ENCODE results near the gene USH2A.

Gene USH2A

GRCh38 chr1:215780641-215781040, 642.6 kb downstream of the USH2A start:
- H3K36me3 Mint-ChIP-seq (ENCODE audit: low read depth), result no peaks in the 10 kb centered on the region
- no peak overlapping the region for H3K27ac Mint-ChIP-seq

DNA sequence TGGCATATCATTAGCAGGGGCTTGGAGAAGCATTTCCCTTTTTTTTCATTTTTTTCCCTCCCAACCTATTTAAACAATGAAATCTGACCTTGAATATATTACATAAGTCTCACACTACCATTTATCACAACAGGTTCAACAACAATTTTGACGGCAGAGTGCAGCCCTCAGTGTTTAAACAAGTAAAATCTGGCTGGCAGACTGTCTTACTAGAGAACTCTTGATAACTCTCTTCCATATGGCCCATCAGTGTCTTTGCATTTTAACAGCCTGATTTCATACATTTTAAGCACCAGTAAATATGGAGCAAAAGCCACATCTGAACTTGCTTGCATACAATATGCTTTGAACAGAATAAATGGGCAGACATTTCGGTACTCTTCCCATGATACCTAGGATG, 643.1 kb downstream of the USH2A start:
- H3K27ac Mint-ChIP-seq, result no peak overlapping the region
- H3K4me3 Mint-ChIP-seq, result no peak overlapping the region
- H3K27me3 Mint-ChIP-seq (ENCODE audit: low read depth), result no peaks in the 10 kb centered on the region
- H3K36me3 Mint-ChIP-seq (ENCODE audit: low read depth), result no peaks in the 10 kb centered on the region
- H3K4me1 Mint-ChIP-seq (ENCODE audit: low read depth), result no peaks in the 10 kb centered on the region
- H3K9me3 Mint-ChIP-seq, result no peaks in the 10 kb centered on the region

More at GRCh38 chr1:215780641-215781040, 642.6 kb downstream of the USH2A start:
- H3K27me3 Mint-ChIP-seq (ENCODE audit: low read depth), result no peaks in the 10 kb centered on the region
- H3K4me1 Mint-ChIP-seq (ENCODE audit: low read depth), result no peaks in the 10 kb centered on the region
- no peak overlapping the region for H3K4me3 Mint-ChIP-seq
- H3K9me3 Mint-ChIP-seq, result no peaks in the 10 kb centered on the region

GRCh38 chr1:215779729-215780128, 643.5 kb downstream of the USH2A start:
- no peaks in the 10 kb centered on the region for H3K36me3 Mint-ChIP-seq (ENCODE audit: low read depth)
- no peak overlapping the region for H3K4me3 Mint-ChIP-seq
- no peaks in the 10 kb centered on the region for H3K27me3 Mint-ChIP-seq (ENCODE audit: low read depth)
- H3K9me3 Mint-ChIP-seq, result no peaks in the 10 kb centered on the region
- H3K4me1 Mint-ChIP-seq (ENCODE audit: low read depth), result no peaks in the 10 kb centered on the region
- no peak overlapping the region for H3K27ac Mint-ChIP-seq

DNA sequence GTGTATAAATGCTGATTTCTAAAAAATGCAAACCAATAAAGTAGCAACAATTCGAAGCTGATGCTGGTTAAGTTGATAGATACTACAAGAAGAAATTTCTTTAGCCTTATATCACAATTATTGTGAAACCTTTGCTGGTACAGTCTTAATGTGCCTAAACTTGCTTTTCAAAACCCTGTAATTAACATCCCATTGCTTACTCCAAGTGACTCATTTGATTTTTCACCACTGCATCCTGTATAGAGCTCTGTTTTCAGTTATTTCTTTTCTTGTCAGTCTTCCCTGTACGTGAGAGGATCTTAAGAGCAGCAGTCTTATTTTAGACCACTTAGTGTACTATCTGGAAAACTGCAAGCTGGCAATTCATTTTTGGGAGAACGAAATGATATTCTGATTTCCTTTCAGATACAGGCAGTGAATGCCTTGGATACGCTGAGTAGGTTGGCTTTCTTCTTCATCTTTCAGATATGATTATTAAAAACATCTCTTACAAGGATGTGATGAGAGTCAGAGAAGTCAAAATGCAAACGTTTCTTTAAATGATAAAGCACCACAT, 645.8 kb downstream of the USH2A start:
- Mint-ChIP-seq H3K27me3 (ENCODE audit: low read depth) (no peaks in the 10 kb centered on the region), H3K27ac (no peak overlapping the region), H3K9me3 (no peaks in the 10 kb centered on the region), H3K4me3 (no peak overlapping the region), H3K4me1 (ENCODE audit: low read depth) (no peaks in the 10 kb centered on the region), H3K36me3 (ENCODE audit: low read depth) (no peaks in the 10 kb centered on the region)

DNA sequence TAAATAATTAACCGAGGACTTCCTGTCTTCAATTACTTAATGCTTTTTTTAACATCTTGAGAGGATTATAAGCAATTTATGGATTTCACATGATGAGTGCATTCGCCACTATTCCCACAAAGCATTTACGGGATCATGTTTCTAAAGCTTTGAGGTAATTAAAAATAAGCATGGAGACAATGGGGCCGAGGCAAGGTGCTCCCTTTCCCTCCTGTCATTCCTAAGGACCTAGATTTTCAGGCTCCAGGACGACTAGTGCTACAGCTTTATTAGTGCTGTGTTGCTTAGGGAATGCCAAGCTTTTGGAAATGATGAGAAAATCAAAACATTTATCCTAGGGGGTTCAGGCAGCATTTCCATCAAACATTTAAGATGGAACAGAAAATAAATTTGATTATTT, 646.9 kb downstream of the USH2A start:
- Mint-ChIP-seq H3K27me3 (ENCODE audit: low read depth) (no peaks in the 10 kb centered on the region), H3K9me3 (no peaks in the 10 kb centered on the region), H3K36me3 (ENCODE audit: low read depth) (no peaks in the 10 kb centered on the region), H3K27ac (no peak overlapping the region), H3K4me1 (ENCODE audit: low read depth) (no peaks in the 10 kb centered on the region), H3K4me3 (no peak overlapping the region)

GRCh38 chr1:215772151-215772550, 651.1 kb downstream of the USH2A start:
- Mint-ChIP-seq H3K27ac (no peak overlapping the region), H3K27me3 (ENCODE audit: low read depth) (no peaks in the 10 kb centered on the region), H3K4me1 (ENCODE audit: low read depth) (no peaks in the 10 kb centered on the region), H3K9me3 (no peaks in the 10 kb centered on the region), H3K36me3 (ENCODE audit: low read depth) (no peaks in the 10 kb centered on the region), H3K4me3 (no peak overlapping the region)

DNA sequence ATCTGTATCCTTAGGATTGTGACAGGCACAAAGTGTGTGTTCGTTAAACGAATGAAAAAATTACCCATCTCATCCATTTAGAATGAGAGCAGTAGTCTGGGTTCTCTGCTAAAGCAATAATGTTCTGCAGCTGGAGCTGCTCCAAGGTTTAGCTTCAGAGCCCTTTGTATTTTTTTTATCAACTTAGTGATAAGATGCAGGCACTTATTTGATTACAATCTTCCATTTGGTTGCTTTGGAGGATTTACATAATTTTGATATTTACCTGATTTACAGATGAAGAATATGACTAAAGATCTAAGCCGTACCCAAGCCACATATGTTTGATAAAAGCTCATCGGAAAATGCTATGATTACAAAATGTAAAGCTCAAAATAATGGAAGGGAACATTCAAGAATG, 654.9 kb downstream of the USH2A start:
- Mint-ChIP-seq H3K9me3 (no peaks in the 10 kb centered on the region), H3K27ac (no peak overlapping the region), H3K4me1 (ENCODE audit: low read depth) (no peaks in the 10 kb centered on the region), H3K4me3 (no peak overlapping the region), H3K36me3 (ENCODE audit: low read depth) (no peaks in the 10 kb centered on the region), H3K27me3 (ENCODE audit: low read depth) (no peaks in the 10 kb centered on the region)

DNA sequence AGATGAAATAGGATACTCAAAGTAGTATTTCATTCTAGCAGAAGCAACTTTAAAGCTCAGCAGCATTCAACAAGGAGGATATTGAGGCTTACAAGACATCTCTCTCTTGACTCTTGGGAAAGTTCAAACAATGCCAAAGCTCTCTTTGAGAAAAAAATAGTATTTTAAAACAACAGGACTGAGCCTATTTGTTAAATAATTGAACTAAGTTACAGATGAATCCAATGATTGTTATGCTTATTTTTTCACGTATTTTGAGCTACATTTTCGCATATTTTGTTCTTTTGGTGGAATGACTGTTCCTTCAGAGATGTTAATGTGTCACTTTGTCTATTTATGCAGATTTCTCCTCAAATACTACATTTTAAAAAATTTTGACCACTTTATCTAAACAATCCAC, 655.5 kb downstream of the USH2A start:
- no peaks in the 10 kb centered on the region for H3K4me1 Mint-ChIP-seq (ENCODE audit: low read depth)
- H3K27ac Mint-ChIP-seq, result no peak overlapping the region
- no peaks in the 10 kb centered on the region for H3K27me3 Mint-ChIP-seq (ENCODE audit: low read depth)
- no peaks in the 10 kb centered on the region for H3K9me3 Mint-ChIP-seq
- no peaks in the 10 kb centered on the region for H3K36me3 Mint-ChIP-seq (ENCODE audit: low read depth)
- H3K4me3 Mint-ChIP-seq, result no peak overlapping the region

DNA sequence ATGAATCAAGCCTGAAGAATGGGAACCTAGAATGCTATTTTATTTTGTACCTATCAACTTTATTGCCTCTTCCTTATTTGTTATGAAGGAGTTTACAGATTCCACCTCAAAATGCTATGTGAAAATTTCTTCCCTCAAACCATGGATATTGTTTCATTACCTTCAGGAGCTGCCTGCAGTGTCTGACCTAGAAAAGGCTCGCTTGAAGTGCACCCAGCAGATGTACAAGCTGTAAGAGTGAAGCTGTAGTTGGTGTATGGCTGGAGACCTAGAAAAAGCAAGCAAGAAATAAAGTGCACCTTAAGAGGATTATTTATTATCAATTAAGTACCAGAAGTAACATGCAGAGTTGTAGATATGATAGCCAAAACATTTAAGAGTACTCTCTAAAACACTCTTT, 656.7 kb downstream of the USH2A start:
- Mint-ChIP-seq H3K9me3 (no peaks in the 10 kb centered on the region), H3K27me3 (ENCODE audit: low read depth) (no peaks in the 10 kb centered on the region), H3K4me1 (ENCODE audit: low read depth) (no peaks in the 10 kb centered on the region), H3K4me3 (no peak overlapping the region), H3K36me3 (ENCODE audit: low read depth) (no peaks in the 10 kb centered on the region), H3K27ac (no peak overlapping the region)

- no peaks in the 10 kb centered on the region for H3K27me3 Mint-ChIP-seq (ENCODE audit: low read depth)
- no peaks in the 10 kb centered on the region for H3K4me1 Mint-ChIP-seq (ENCODE audit: low read depth)
- H3K4me3 Mint-ChIP-seq, result no peak overlapping the region
- no peak overlapping the region for H3K27ac Mint-ChIP-seq
- H3K36me3 Mint-ChIP-seq (ENCODE audit: low read depth), result no peaks in the 10 kb centered on the region
- no peaks in the 10 kb centered on the region for H3K9me3 Mint-ChIP-seq
Observed at GRCh38 chr1:215765833-215766232, 657.4 kb downstream of the USH2A start.

DNA sequence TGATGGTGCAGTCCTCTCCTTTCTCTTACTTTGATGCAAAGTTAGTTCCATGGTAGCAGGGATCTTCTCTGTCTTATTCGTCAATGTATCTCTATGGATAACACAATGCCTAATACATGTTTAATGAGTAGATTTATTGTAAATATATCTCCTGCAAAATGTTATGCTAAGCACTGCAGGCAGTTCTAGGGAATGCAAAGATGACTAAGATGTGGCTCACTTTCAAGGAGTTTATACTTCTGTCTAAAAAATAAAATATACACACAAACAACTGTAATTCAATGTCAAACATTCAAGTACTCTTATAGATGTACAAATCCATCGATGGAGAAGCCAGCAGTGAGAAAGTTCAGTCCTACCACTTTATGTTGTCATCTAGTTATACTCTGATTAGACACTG, 661.8 kb downstream of the USH2A start:
- Mint-ChIP-seq H3K27me3 (ENCODE audit: low read depth) (no peaks in the 10 kb centered on the region), H3K4me3 (no peak overlapping the region), H3K4me1 (ENCODE audit: low read depth) (no peaks in the 10 kb centered on the region), H3K27ac (no peak overlapping the region), H3K36me3 (ENCODE audit: low read depth) (no peaks in the 10 kb centered on the region), H3K9me3 (no peaks in the 10 kb centered on the region)

DNA sequence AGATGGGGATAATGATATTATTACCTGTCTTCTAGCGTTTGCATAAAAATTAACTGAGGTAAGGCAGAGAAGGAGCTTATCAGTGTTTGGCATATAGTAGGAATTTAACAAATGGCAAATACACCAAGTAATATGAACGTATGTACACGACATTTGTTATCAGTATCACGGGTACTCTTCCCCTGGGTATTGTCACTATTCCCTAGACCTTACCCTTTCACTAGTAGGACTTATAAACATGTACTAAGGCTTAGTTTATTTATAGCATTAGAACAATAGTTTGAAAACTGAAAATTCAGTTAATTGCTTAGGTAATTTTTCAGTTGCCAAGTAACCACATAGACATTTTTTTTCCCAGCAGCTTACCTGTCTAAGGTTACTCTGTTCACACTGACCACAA, 669.1 kb downstream of the USH2A start:
- no peaks in the 10 kb centered on the region for H3K4me1 Mint-ChIP-seq (ENCODE audit: low read depth)
- no peaks in the 10 kb centered on the region for H3K27me3 Mint-ChIP-seq (ENCODE audit: low read depth)
- no peak overlapping the region for H3K4me3 Mint-ChIP-seq
- peaks cover 3% of the 10 kb centered on the region for H3K9me3 Mint-ChIP-seq
- no peaks in the 10 kb centered on the region for H3K36me3 Mint-ChIP-seq (ENCODE audit: low read depth)
- no peak overlapping the region for H3K27ac Mint-ChIP-seq

DNA sequence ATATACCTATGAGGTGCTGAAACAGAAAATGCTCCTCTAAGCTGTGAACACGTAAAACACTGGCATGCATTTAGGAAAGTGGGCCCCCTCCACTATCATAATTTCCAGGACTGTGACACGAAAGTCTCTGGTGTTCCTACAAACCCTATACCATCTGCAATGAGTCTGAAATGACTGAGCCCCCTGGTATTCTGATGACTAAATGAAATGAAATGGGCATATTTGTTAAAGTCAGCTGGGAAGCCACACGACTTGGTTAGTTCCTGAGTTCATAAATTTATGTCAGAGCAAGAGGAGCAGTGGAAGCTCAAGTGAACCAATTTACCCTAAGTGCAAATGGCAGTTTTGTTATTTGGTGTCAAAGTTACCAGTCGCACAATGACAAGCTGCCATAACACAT, 673.8 kb downstream of the USH2A start:
- Mint-ChIP-seq H3K4me3 (no peak overlapping the region), H3K4me1 (ENCODE audit: low read depth) (no peaks in the 10 kb centered on the region), H3K9me3 (peaks cover 3% of the 10 kb centered on the region), H3K27ac (no peak overlapping the region), H3K27me3 (ENCODE audit: low read depth) (no peaks in the 10 kb centered on the region), H3K36me3 (ENCODE audit: low read depth) (no peaks in the 10 kb centered on the region)

- H3K4me1 Mint-ChIP-seq (ENCODE audit: low read depth), result no peaks in the 10 kb centered on the region
- peaks cover 3% of the 10 kb centered on the region for H3K9me3 Mint-ChIP-seq
- no peak overlapping the region for H3K4me3 Mint-ChIP-seq
- H3K27ac Mint-ChIP-seq, result no peak overlapping the region
- no peaks in the 10 kb centered on the region for H3K36me3 Mint-ChIP-seq (ENCODE audit: low read depth)
- no peaks in the 10 kb centered on the region for H3K27me3 Mint-ChIP-seq (ENCODE audit: low read depth)
Observed at GRCh38 chr1:215748431-215748830, 674.8 kb downstream of the USH2A start.

GRCh38 chr1:215744419-215744818, 678.8 kb downstream of the USH2A start:
- Mint-ChIP-seq H3K27ac (no peak overlapping the region), H3K4me1 (ENCODE audit: low read depth) (no peaks in the 10 kb centered on the region), H3K4me3 (no peak overlapping the region), H3K27me3 (ENCODE audit: low read depth) (no peaks in the 10 kb centered on the region), H3K9me3 (no peaks in the 10 kb centered on the region), H3K36me3 (ENCODE audit: low read depth) (no peaks in the 10 kb centered on the region)

GRCh38 chr1:215739025-215739424, 684.2 kb downstream of the USH2A start:
- H3K27ac Mint-ChIP-seq, result no peak overlapping the region

More at GRCh38 chr1:215739025-215739424, 684.2 kb downstream of the USH2A start:
- Mint-ChIP-seq H3K4me1 (ENCODE audit: low read depth) (no peaks in the 10 kb centered on the region), H3K4me3 (no peak overlapping the region), H3K36me3 (ENCODE audit: low read depth) (no peaks in the 10 kb centered on the region), H3K27me3 (ENCODE audit: low read depth) (no peaks in the 10 kb centered on the region), H3K9me3 (no peaks in the 10 kb centered on the region)

Measured in T-helper 1 cell treated with Interleukin-12 subunit alpha and Interleukin-12 subunit beta and Interleukin-4 antibody, amounts not matched to agents 30 μg/mL and 1 μg/mL, for 36 hours (primary cell).